ENCODE results near the gene THAP12.

DNA sequence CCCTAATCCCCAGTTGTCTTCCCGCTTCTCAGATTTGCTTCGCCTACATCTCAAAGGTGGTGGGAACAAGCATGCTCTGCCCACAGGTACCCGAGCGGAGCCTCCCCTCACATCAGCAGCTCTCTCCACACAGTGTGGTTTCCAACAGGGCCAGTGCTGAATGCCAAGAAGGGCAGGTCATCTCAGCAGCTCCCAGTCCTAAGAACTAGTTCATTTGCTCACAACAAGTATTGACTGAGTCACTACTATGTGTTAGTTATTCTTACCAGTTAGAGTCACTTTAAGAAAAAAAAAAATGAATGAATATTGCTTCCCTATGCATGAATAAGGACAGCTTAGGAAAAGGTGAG, 66.2 kb downstream of the THAP12 start:
- TF ChIP-seq CTCF (IDR thresholded peaks at IDR 0.05), result no peak
- no peak for TF ChIP-seq EZH2 (IDR thresholded peaks at IDR 0.05; ENCODE audit: borderline replicate concordance, insufficient read depth, low read depth, low read length, poor library complexity, severe bottlenecking)

Measured in B cell (primary cell).